ENCODE data around the gene ORC1. TPM values are rescaled to one million over a fixed set of nuclear protein-coding genes. Genes with fewer than 3 reads are reported as not detected.
"Not testable (repeated sequence)": the region's sequence is repeated elsewhere in the genome, so short reads cannot be mapped to it uniquely, and the experiment has no call there.

ORC1 gene
- total RNA-seq, 2 donors from 2014 or later = 2.2 to 3.3 TPM

DNA sequence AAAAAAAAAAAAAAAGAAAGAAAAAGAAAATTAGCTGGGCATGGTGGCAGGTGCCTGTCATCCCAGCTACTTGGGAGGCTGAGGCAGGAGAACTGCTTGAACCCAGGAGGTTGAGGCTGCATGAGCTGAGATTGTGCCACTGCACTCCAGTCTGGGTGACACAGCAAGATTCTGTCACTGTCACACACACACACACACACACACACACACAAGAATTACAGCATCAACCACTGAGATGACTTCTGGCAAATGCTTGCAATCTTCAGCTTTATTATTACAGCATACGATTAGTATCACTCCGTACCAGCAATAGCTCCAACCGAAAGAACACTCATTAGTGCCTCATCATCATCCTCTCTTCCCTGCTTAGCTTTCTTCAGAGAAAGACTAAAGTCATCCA is 4.6 kb downstream of the ORC1 start:
- no peaks in the 10 kb centered on the region for H3K27me3 ChIP-seq (replicated peaks; ENCODE audit: insufficient read depth)
- H3K36me3 ChIP-seq = no peaks in the 10 kb centered on the region
- no peaks in the 10 kb centered on the region for H3K9me3 ChIP-seq
- no peak overlapping the region for H3K4me3 ChIP-seq
- intact Hi-C loops (cut with DNase I) = loop anchor here (5.0 to 10.0 kb wide), 3 partner anchors 255 to 518 kb away; partner anchors contain the start of gene ZFYVE9
- H3K4me1 ChIP-seq (replicated peaks) = no peaks in the 10 kb centered on the region
- 99% methylated on average over 3 of the region's 3 CpGs for WGBS
- no peak overlapping the region for H3K27ac ChIP-seq
- DNase-seq (ENCODE audit: low spot score) = no peak
- TF ChIP-seq POLR2AphosphoS5 (IDR thresholded peaks at IDR 0.05) (no peak), POLR2A (IDR thresholded peaks at IDR 0.05) (no peak)
- TF ChIP-seq, protein P1, sequence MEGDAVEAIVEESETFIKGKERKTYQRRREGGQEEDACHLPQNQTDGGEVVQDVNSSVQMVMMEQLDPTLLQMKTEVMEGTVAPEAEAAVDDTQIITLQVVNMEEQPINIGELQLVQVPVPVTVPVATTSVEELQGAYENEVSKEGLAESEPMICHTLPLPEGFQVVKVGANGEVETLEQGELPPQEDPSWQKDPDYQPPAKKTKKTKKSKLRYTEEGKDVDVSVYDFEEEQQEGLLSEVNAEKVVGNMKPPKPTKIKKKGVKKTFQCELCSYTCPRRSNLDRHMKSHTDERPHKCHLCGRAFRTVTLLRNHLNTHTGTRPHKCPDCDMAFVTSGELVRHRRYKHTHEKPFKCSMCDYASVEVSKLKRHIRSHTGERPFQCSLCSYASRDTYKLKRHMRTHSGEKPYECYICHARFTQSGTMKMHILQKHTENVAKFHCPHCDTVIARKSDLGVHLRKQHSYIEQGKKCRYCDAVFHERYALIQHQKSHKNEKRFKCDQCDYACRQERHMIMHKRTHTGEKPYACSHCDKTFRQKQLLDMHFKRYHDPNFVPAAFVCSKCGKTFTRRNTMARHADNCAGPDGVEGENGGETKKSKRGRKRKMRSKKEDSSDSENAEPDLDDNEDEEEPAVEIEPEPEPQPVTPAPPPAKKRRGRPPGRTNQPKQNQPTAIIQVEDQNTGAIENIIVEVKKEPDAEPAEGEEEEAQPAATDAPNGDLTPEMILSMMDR (IDR thresholded peaks at IDR 0.05) = no peak

DNA sequence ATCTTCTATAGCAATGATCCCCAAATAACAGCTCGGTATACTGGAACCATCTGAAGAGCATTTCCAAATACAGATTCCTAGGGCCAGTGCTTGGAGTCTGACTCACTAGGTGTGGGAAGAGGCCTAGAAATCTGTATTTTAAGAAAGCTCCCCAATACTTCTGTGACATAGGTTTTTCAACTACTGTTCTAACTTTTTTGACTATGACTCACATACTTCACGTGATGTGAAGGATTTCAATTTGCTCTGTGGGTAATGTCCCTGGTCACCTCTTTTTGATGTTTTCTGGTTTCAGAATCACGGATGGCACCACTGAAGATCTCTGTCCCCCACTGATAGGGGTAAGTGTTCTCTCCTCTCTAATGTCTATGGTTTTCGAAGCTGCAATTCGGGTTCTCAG is 11.0 kb downstream of the ORC1 start:
- no peak for DNase-seq (ENCODE audit: low spot score)

DNA sequence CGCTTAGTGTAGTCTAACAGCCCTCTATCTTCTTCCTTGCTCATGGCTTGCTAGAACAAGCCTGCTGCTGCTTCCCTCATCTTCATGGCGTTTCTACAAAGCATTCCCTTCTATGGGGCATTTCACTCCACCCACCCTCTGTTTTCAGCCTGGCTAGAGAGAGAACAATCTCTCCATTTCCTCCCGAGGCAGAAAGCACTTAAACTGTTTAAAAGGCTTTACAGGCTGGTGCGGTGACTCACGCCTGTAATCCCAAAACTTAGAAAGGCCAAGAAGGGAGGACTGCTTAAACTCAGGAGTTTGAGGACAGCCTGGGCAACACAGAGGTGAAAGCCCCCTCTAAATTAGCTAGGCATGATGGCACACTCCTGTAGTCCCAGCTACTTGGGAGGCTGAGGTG is 17.8 kb downstream of the ORC1 start:
- DNase-seq (ENCODE audit: low spot score) = no peak
- 68% methylated on average over 5 of the region's 5 CpGs for WGBS
- Histone ChIP-seq H3K27ac (no peak overlapping the region), H3K27me3 (replicated peaks; ENCODE audit: insufficient read depth) (no peaks in the 10 kb centered on the region), H3K4me1 (replicated peaks) (no peaks in the 10 kb centered on the region), H3K36me3 (no peaks in the 10 kb centered on the region), H3K9me3 (no peaks in the 10 kb centered on the region), H3K4me3 (no peak overlapping the region)
- TF ChIP-seq, protein P1 (IDR thresholded peaks at IDR 0.05) = no peak
- TF ChIP-seq POLR2A (IDR thresholded peaks at IDR 0.05) (no peak), POLR2AphosphoS5 (IDR thresholded peaks at IDR 0.05) (no peak)
- intact Hi-C loops (cut with DNase I) = no loop called here

More for the DNA sequence above, 11.0 kb downstream of the ORC1 start:
- no peaks in the 10 kb centered on the region for H3K36me3 ChIP-seq
- H3K4me3 ChIP-seq = no peak overlapping the region
- 98% methylated on average over 5 of the region's 5 CpGs for WGBS
- intact Hi-C loops (cut with DNase I) = no loop called here
- TF ChIP-seq POLR2A (IDR thresholded peaks at IDR 0.05) (no peak), POLR2AphosphoS5 (IDR thresholded peaks at IDR 0.05) (no peak)
- TF ChIP-seq, protein P1 (IDR thresholded peaks at IDR 0.05) = no peak
- H3K4me1 ChIP-seq (replicated peaks) = no peaks in the 10 kb centered on the region
- H3K9me3 ChIP-seq = no peaks in the 10 kb centered on the region
- no peak overlapping the region for H3K27ac ChIP-seq
- H3K27me3 ChIP-seq (replicated peaks; ENCODE audit: insufficient read depth) = no peaks in the 10 kb centered on the region

DNA sequence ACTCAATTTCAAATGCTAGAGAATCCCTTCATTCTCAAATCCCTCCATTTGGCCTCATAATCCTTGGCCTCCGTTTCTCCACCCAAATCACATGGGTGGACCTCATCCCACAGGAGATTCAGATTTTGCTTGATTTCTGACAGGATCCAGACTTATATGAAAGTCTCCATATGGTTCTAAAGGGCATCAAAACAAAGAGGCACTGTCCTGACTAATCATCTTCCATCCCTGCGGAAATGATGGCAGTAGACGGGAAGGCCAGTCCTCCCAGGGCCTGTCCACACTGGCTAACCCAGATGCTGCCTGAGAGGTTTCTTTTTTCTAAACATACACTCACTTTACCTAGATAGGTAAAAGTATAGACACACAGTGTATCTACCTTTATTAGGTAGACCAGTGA is 18.8 kb downstream of the ORC1 start:
- H3K27me3 ChIP-seq (replicated peaks; ENCODE audit: insufficient read depth) = no peaks in the 10 kb centered on the region
- H3K27ac ChIP-seq = no peak overlapping the region
- H3K36me3 ChIP-seq = no peaks in the 10 kb centered on the region
- no peak for DNase-seq (ENCODE audit: low spot score)
- H3K9me3 ChIP-seq = no peaks in the 10 kb centered on the region
- intact Hi-C loops (cut with DNase I) = no loop called here
- TF ChIP-seq, protein P1 (IDR thresholded peaks at IDR 0.05) = no peak
- TF ChIP-seq POLR2A (IDR thresholded peaks at IDR 0.05) (no peak), POLR2AphosphoS5 (IDR thresholded peaks at IDR 0.05) (no peak)
- H3K4me3 ChIP-seq = no peak overlapping the region
- no peaks in the 10 kb centered on the region for H3K4me1 ChIP-seq (replicated peaks)
- WGBS = 97% methylated on average over 3 of the region's 3 CpGs

DNA sequence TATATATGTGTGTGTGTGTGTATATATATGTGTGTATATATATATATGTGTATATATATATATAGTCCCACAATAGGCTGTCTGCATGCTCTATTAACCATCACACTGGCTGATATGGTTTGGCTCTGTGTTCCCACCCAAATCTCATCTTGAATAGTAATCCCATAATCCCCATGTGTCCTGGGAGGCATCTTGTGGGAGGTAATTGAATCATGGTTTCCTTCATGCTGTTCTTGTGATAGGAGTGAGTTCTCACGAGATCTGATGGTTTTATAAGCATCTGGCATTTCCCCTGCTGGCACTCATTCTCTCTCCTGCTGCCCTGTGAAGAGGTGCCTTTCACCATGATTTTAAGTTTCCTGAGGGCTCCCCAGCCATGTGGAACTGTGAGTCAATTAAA is 34.4 kb downstream of the ORC1 start:
- not testable (repeated sequence) for H3K27ac ChIP-seq; H3K36me3 ChIP-seq; H3K4me3 ChIP-seq; H3K9me3 ChIP-seq; H3K27me3 ChIP-seq (replicated peaks; ENCODE audit: insufficient read depth); DNase-seq (ENCODE audit: low spot score); H3K4me1 ChIP-seq (replicated peaks)
- intact Hi-C loops (cut with DNase I) = loop anchor here (5.0 to 10.0 kb wide), 2 partner anchors 225 to 317 kb away; partner anchors contain the start of gene ZFYVE9
- 36% methylated on average over 1 of the region's 1 CpG for whole genome bisulfite sequencing
